Muscle of arm (tissue), 14 donors: Measurements from ENCODE around the gene ODC1. TPM values are rescaled to one million over a fixed set of nuclear protein-coding genes. Genes with fewer than 3 reads are reported as not detected.
"Not testable (repeated sequence)": the region's sequence is repeated elsewhere in the genome, so short reads cannot be mapped to it uniquely, and the experiment has no call there.

ENCODE experiments used
- DNase-seq: peaks from one replicate; pipeline ENCODE4 v3.0.0-alpha.2; 2013
- long read RNA-seq, 11 donors: transcript quantifications; one replicate each; lab custom pipeline, GENCODE V29; 2026
- polyA plus RNA-seq, 12 donors: library from polyadenylated mRNA; unstranded; fragments of 120-200 nt; gene quantifications; one replicate each; pipeline ENCODE4 v1.2.1, GENCODE V29; 2013; ENCODE audit not compliant: insufficient read length in 12 of 12

ODC1 gene
- 100 to 1,000 TPM in 8 of 12 donors, 10 to 100 TPM in 3, not detected in 1; 50.7 to 130 (median 114) TPM for polyA plus RNA-seq
- long read RNA-seq, donor 1, transcript ODC1-201 (12 exons, 2,653 nt): major isoform, 29 of 50 reads
- long read RNA-seq, donor 1, partial matches to known transcripts: 21 of 50 reads
- long read RNA-seq, donor 1, other reads (novel, unspliced or antisense): 0 of 50 reads
- long read RNA-seq, donor 2, transcript ODC1-201 (12 exons, 2,653 nt): major isoform, 45 of 45 reads
- long read RNA-seq, donor 2, partial matches to known transcripts: 0 of 45 reads
- long read RNA-seq, donor 2, other reads (novel, unspliced or antisense): 0 of 45 reads
- long read RNA-seq, donor 3, transcript ODC1-201 (12 exons, 2,653 nt): major isoform, 20 of 25 reads
- long read RNA-seq, donor 3, partial matches to known transcripts: 5 of 25 reads
- long read RNA-seq, donor 3, other reads (novel, unspliced or antisense): 0 of 25 reads
- long read RNA-seq, donor 4, transcript ODC1-201 (12 exons, 2,653 nt): major isoform, 20 of 28 reads
- long read RNA-seq, donor 4, partial matches to known transcripts: 8 of 28 reads
- long read RNA-seq, donor 4, other reads (novel, unspliced or antisense): 0 of 28 reads
- long read RNA-seq, donor 5, transcript ODC1-201 (12 exons, 2,653 nt): major isoform, 35 of 118 reads
- long read RNA-seq, donor 5, partial matches to known transcripts: 83 of 118 reads
- long read RNA-seq, donor 5, other reads (novel, unspliced or antisense): 0 of 118 reads
- long read RNA-seq, donor 6, transcript ODC1-201 (12 exons, 2,653 nt): major isoform, 17 of 27 reads
- long read RNA-seq, donor 6, partial matches to known transcripts: 10 of 27 reads
- long read RNA-seq, donor 6, other reads (novel, unspliced or antisense): 0 of 27 reads
- long read RNA-seq, donor 7, transcript ODC1-201 (12 exons, 2,653 nt): major isoform, 23 of 33 reads
- long read RNA-seq, donor 7, partial matches to known transcripts: 10 of 33 reads
- long read RNA-seq, donor 7, other reads (novel, unspliced or antisense): 0 of 33 reads
- long read RNA-seq, donor 8, transcript ODC1-201 (12 exons, 2,653 nt): major isoform, 22 of 70 reads
- long read RNA-seq, donor 8, partial matches to known transcripts: 48 of 70 reads
- long read RNA-seq, donor 8, other reads (novel, unspliced or antisense): 0 of 70 reads
- long read RNA-seq, donor 9, transcript ODC1-201 (12 exons, 2,653 nt): major isoform, 14 of 25 reads
- long read RNA-seq, donor 9, partial matches to known transcripts: 11 of 25 reads
- long read RNA-seq, donor 9, other reads (novel, unspliced or antisense): 0 of 25 reads
- long read RNA-seq, donor 10, transcript ODC1-201 (12 exons, 2,653 nt): major isoform, 31 of 62 reads
- long read RNA-seq, donor 10, partial matches to known transcripts: 31 of 62 reads
- long read RNA-seq, donor 10, other reads (novel, unspliced or antisense): 0 of 62 reads
- long read RNA-seq, donor 11, transcript ODC1-201 (12 exons, 2,653 nt): major isoform, 51 of 70 reads
- long read RNA-seq, donor 11, partial matches to known transcripts: 19 of 70 reads
- long read RNA-seq, donor 11, other reads (novel, unspliced or antisense): 0 of 70 reads

GRCh38 chr2:10447895-10448575 lies at the start of gene ODC1:
Gene ODC1 (minus strand): TSS chr2:10448327. CDS start chr2:10445032, 3,295 bp downstream.
- peak; percentile 81 for DNase-seq

GRCh38 chr2:10497797-10498251 lies 49.7 kb upstream of the ODC1 start:
- DNase-seq: peak; percentile 49

- DNase-seq: no peak
These were observed 47.8 kb upstream of the ODC1 start for GRCh38 chr2:10495988-10496313.

- no peak for DNase-seq
These were observed 47.3 kb upstream of the ODC1 start for GRCh38 chr2:10495311-10495987.

- DNase-seq: no peak
These were observed 46.4 kb upstream of the ODC1 start for GRCh38 chr2:10494351-10495066.

- no peak for DNase-seq
These were observed 45.6 kb upstream of the ODC1 start for GRCh38 chr2:10493634-10494281.

GRCh38 chr2:10493075-10493633 lies 45.0 kb upstream of the ODC1 start:
- DNase-seq: no peak

GRCh38 chr2:10490806-10491291 lies 42.7 kb upstream of the ODC1 start:
- no peak for DNase-seq

- DNase-seq: no peak
These were observed 41.9 kb upstream of the ODC1 start for GRCh38 chr2:10489842-10490555.

GRCh38 chr2:10488142-10488541 lies 40.0 kb upstream of the ODC1 start:
- not testable (repeated sequence) for DNase-seq

- DNase-seq: not testable (repeated sequence)
These were observed 39.6 kb upstream of the ODC1 start for GRCh38 chr2:10487741-10488104.

- DNase-seq: no peak
These were observed 39.1 kb upstream of the ODC1 start for GRCh38 chr2:10487081-10487740.

- DNase-seq: no peak
These were observed 38.5 kb upstream of the ODC1 start for GRCh38 chr2:10486601-10487079.

GRCh38 chr2:10486091-10486490 lies 38.0 kb upstream of the ODC1 start:
- no peak for DNase-seq

- DNase-seq: no peak
These were observed 34.8 kb upstream of the ODC1 start for GRCh38 chr2:10482913-10483312.

GRCh38 chr2:10482460-10482859 lies 34.3 kb upstream of the ODC1 start:
- no peak for DNase-seq

GRCh38 chr2:10481666-10482157 lies 33.6 kb upstream of the ODC1 start:
- no peak for DNase-seq
